ENCODE results near the gene ATN1. TPM values are rescaled to one million over a fixed set of nuclear protein-coding genes. Genes with fewer than 3 reads are reported as not detected.
"Not testable (repeated sequence)": the region's sequence is repeated elsewhere in the genome, so short reads cannot be mapped to it uniquely, and the experiment has no call there.

The ATN1 gene
- total RNA-seq, 2 donors from 2014 or later, result 36.1 to 86.7 TPM

GRCh38 chr12:6905414-6906040 is 22.2 kb upstream of the ATN1 start:
- H3K27me3 ChIP-seq, result no peaks in the 10 kb centered on the region
- peak overlapping the region in 2 of 4 donors; percentile 47 to 87 for H3K27ac ChIP-seq
- 62 to 64% methylated on average over 5 of the region's 5 CpGs for WGBS, 2 donors
- TF ChIP-seq CTCF (IDR thresholded peaks at IDR 0.05), result no peak
- H3K9me3 ChIP-seq, result no peaks in the 10 kb centered on the region
- peaks cover 14% of the 10 kb centered on the region for H3K4me1 ChIP-seq
- ATAC-seq, result no peak
- intact Hi-C loops (cut with DNase I), result no loop called here
- H3K36me3 ChIP-seq (replicated peaks in 1 of 2; ENCODE audit: insufficient read depth in 1 of 2, low read depth in 2 of 2), result no peaks in the 10 kb centered on the region
- H3K4me3 ChIP-seq, result no peak overlapping the region
- DNase-seq, result no peak

- H3K27me3 ChIP-seq; DNase-seq; H3K27ac ChIP-seq; H3K9me3 ChIP-seq; H3K4me3 ChIP-seq; ATAC-seq; intact Hi-C loops (cut with DNase I); H3K36me3 ChIP-seq (replicated peaks in 1 of 2; ENCODE audit: insufficient read depth in 1 of 2, low read depth in 2 of 2): not testable (repeated sequence)
- H3K4me1 ChIP-seq, result peaks cover 13% of the 10 kb centered on the region
- 92 to 95% methylated on average over 1 to 11 of the region's 11 CpGs for WGBS, 2 donors
Measured at GRCh38 chr12:6908141-6908540, 19.6 kb upstream of the ATN1 start.

- H3K9me3 ChIP-seq, result no peaks in the 10 kb centered on the region
- peaks cover 17% of the 10 kb centered on the region for H3K4me1 ChIP-seq
- no peak overlapping the region for H3K4me3 ChIP-seq
- H3K36me3 ChIP-seq (replicated peaks in 1 of 2; ENCODE audit: insufficient read depth in 1 of 2, low read depth in 2 of 2), result no peaks in the 10 kb centered on the region
- intact Hi-C loops (cut with DNase I), result no loop called here
- H3K27ac ChIP-seq, result no peak overlapping the region
- TF ChIP-seq POLR2A (IDR thresholded peaks at IDR 0.05) (no peak), CTCF (IDR thresholded peaks at IDR 0.05) (no peak)
- 80 to 83% methylated on average over 4 of the region's 4 CpGs for WGBS, 2 donors
- no peak for ATAC-seq
- DNase-seq, result no peak
- peaks cover 0 to 11% of the 10 kb centered on the region in 2 donors for H3K27me3 ChIP-seq
Measured at GRCh38 chr12:6909421-6910145, 18.2 kb upstream of the ATN1 start.

- no peak for DNase-seq
Measured at GRCh38 chr12:6912164-6912935, 15.4 kb upstream of the ATN1 start.

More at GRCh38 chr12:6912164-6912935, 15.4 kb upstream of the ATN1 start:
- Histone ChIP-seq H3K27ac (no peak overlapping the region), H3K4me1 (peaks cover 17% of the 10 kb centered on the region), H3K9me3 (no peaks in the 10 kb centered on the region), H3K4me3 (no peak overlapping the region), H3K27me3 (peaks cover 0 to 15% of the 10 kb centered on the region in 2 donors), H3K36me3 (replicated peaks in 1 of 2; ENCODE audit: insufficient read depth in 1 of 2, low read depth in 2 of 2) (no peaks in the 10 kb centered on the region)
- TF ChIP-seq POLR2A (IDR thresholded peaks at IDR 0.05) (no peak), CTCF (IDR thresholded peaks at IDR 0.05) (no peak)
- WGBS, 2 donors, result 61 to 70% methylated on average over 8 to 15 of the region's 15 CpGs
- intact Hi-C loops (cut with DNase I), result no loop called here
- no peak for ATAC-seq

Measured in body of pancreas (tissue), 4 donors.